MCF 10A (cell line): ENCODE data around the gene TSSC4. TPM values are rescaled to one million over a fixed set of nuclear protein-coding genes. Genes with fewer than 3 reads are reported as not detected.

ENCODE experiments used
- BruUV-seq: library from RNA; stranded (reverse); fragments of 400-500 nt; replicated peaks from 2 replicates; lab custom pipeline; 2021; lab: Mats Ljungman, UMichigan
- CTCF ChIA-PET: fragments of 300-600 bp; sonication (Branson Sonifier 250); formaldehyde crosslinking; extraction: SDS; loops from one replicate; lab custom pipeline; 2021; ENCODE audit warnings: antibody characterized with exemption, inconsistent platforms; lab: Yijun Ruan, JAX
- POLR2A ChIA-PET: fragments of 300-600, 350-650 bp; sonication (Branson Sonifier 250); formaldehyde crosslinking; extraction: SDS; loops from one replicate; lab custom pipeline; 2020; ENCODE audit warnings: antibody characterized with exemption, inconsistent platforms; lab: Yijun Ruan, JAX
- DNase-seq: peaks from one replicate; pipeline ENCODE4 v3.0.0-alpha.2; 2018; ENCODE audit not compliant: unreplicated experiment
- H3K27ac Mint-ChIP-seq: one replicate; pipeline ENCODE4 v1.8.0; 2022; ENCODE audit warnings: mild to moderate bottlenecking, low read depth, mixed read lengths; ENCODE audit not compliant: unreplicated experiment
- H3K27me3 Mint-ChIP-seq: one replicate; pipeline ENCODE4 v1.8.0; 2022; ENCODE audit warnings: mixed read lengths; ENCODE audit not compliant: insufficient read depth, unreplicated experiment
- H3K36me3 Mint-ChIP-seq: one replicate; pipeline ENCODE4 v1.8.0; 2022; ENCODE audit warnings: mild to moderate bottlenecking, moderate library complexity, mixed read lengths; ENCODE audit not compliant: insufficient read depth, unreplicated experiment
- H3K4me1 Mint-ChIP-seq: one replicate; pipeline ENCODE4 v1.8.0; 2022; ENCODE audit warnings: mixed read lengths; ENCODE audit not compliant: insufficient read depth, unreplicated experiment
- H3K4me3 Mint-ChIP-seq: one replicate; pipeline ENCODE4 v1.8.0; 2022; ENCODE audit warnings: mild to moderate bottlenecking, moderate library complexity, mixed read lengths; ENCODE audit not compliant: unreplicated experiment
- H3K9me3 Mint-ChIP-seq: one replicate; pipeline ENCODE4 v1.8.0; 2022; ENCODE audit warnings: mixed read lengths; ENCODE audit not compliant: unreplicated experiment
- CTCF ChIP-seq: fragments of 200-600 bp; IDR thresholded peaks from one replicate; pipeline ENCODE4 v1.8.0; 2022; ENCODE audit warnings: antibody characterized with exemption, mild to moderate bottlenecking; ENCODE audit not compliant: unreplicated experiment
- intact Hi-C: fragments of 100-400 bp; cut with micrococcal nuclease; formaldehyde crosslinking; loops from 2 replicates; pipeline ENCODE4 v1.14.1; 2022
- total RNA-seq: library from RNA; stranded (reverse); gene quantifications from 2 replicates; pipeline ENCODE4 v1.2.3, GENCODE V29; 2022

Gene TSSC4
- total RNA-seq, 1 experiment from 2014 or later: 70.3 TPM

- H3K27ac Mint-ChIP-seq: no peak overlapping the region
- no peak overlapping the region for H3K4me3 Mint-ChIP-seq
- no peak for TF ChIP-seq CTCF
- no peak for DNase-seq
- H3K9me3 Mint-ChIP-seq: no peaks in the 10 kb centered on the region
- intact Hi-C loops: no loop called here
- no TSS peak for BruUV-seq
- no peaks in the 10 kb centered on the region for H3K27me3 Mint-ChIP-seq
- H3K4me1 Mint-ChIP-seq: peaks cover 13% of the 10 kb centered on the region
- POLR2A ChIA-PET: interaction anchor here (1.3 kb wide), 1 partner anchor 9 kb away, joined by 3 read pairs; no protein-coding TSS in a partner anchor
- peaks cover 8% of the 10 kb centered on the region for H3K36me3 Mint-ChIP-seq
- CTCF ChIA-PET: interaction anchor here (0.7 to 1.0 kb wide), 2 partner anchors 75 to 489 kb away, joined by 3 read pairs; partner anchors contain the start of gene PRR33
Observed at GRCh38 chr11:2380396-2380795, 20.2 kb upstream of the TSSC4 start.

- Mint-ChIP-seq H3K36me3 (peaks cover 8% of the 10 kb centered on the region), H3K4me3 (no peak overlapping the region), H3K4me1 (peaks cover 13% of the 10 kb centered on the region), H3K9me3 (no peaks in the 10 kb centered on the region), H3K27ac (no peak overlapping the region), H3K27me3 (no peaks in the 10 kb centered on the region)
- no TSS peak for BruUV-seq
- no peak for DNase-seq
- ChIA-PET CTCF (interaction anchor here (1.0 kb wide), 1 partner anchor 76 kb away, joined by 3 read pairs; no protein-coding TSS in a partner anchor), POLR2A (interaction anchor here (1.3 kb wide), 1 partner anchor 9 kb away, joined by 3 read pairs; no protein-coding TSS in a partner anchor)
- no peak for TF ChIP-seq CTCF
- intact Hi-C loops: no loop called here
Observed at GRCh38 chr11:2380807-2381350, 19.7 kb upstream of the TSSC4 start.

- H3K27ac Mint-ChIP-seq: no peak overlapping the region
- peaks cover 8% of the 10 kb centered on the region for H3K36me3 Mint-ChIP-seq
- BruUV-seq: no TSS peak
- no peak overlapping the region for H3K4me3 Mint-ChIP-seq
- TF ChIP-seq CTCF: no peak
- peaks cover 13% of the 10 kb centered on the region for H3K4me1 Mint-ChIP-seq
- intact Hi-C loops: no loop called here
- H3K27me3 Mint-ChIP-seq: no peaks in the 10 kb centered on the region
- ChIA-PET POLR2A (interaction anchor here (1.3 kb wide), 1 partner anchor 10 kb away, joined by 3 read pairs; no protein-coding TSS in a partner anchor), CTCF (interaction anchor here (1.1 to 1.4 kb wide), 3 partner anchors 39 to 76 kb away, joined by 3 to 6 read pairs (median 5); no protein-coding TSS in a partner anchor)
- no peak for DNase-seq
- no peaks in the 10 kb centered on the region for H3K9me3 Mint-ChIP-seq
Observed at GRCh38 chr11:2381494-2382128, 18.9 kb upstream of the TSSC4 start.

- POLR2A ChIA-PET: no interaction called here
- no peak overlapping the region for H3K27ac Mint-ChIP-seq
- TF ChIP-seq CTCF: no peak
- intact Hi-C loops: no loop called here
- CTCF ChIA-PET: interaction anchor here (1.0 to 1.5 kb wide), 5 partner anchors 18 to 76 kb away, joined by 3 to 6 read pairs (median 3); partner anchors contain the start of gene TSSC4
- H3K36me3 Mint-ChIP-seq: peaks cover 8% of the 10 kb centered on the region
- no peaks in the 10 kb centered on the region for H3K27me3 Mint-ChIP-seq
- no TSS peak for BruUV-seq
- no peak overlapping the region for H3K4me3 Mint-ChIP-seq
- no peaks in the 10 kb centered on the region for H3K9me3 Mint-ChIP-seq
- no peak for DNase-seq
- peaks cover 13% of the 10 kb centered on the region for H3K4me1 Mint-ChIP-seq
Observed at GRCh38 chr11:2382129-2382517, 18.4 kb upstream of the TSSC4 start.
